ENCODE measurements around the gene CBR3. TPM values are rescaled to one million over a fixed set of nuclear protein-coding genes. Genes with fewer than 3 reads are reported as not detected.
"Not testable (repeated sequence)": the region's sequence is repeated elsewhere in the genome, so short reads cannot be mapped to it uniquely, and the experiment has no call there.

Gene CBR3
- total RNA-seq, result 0.78 TPM

DNA sequence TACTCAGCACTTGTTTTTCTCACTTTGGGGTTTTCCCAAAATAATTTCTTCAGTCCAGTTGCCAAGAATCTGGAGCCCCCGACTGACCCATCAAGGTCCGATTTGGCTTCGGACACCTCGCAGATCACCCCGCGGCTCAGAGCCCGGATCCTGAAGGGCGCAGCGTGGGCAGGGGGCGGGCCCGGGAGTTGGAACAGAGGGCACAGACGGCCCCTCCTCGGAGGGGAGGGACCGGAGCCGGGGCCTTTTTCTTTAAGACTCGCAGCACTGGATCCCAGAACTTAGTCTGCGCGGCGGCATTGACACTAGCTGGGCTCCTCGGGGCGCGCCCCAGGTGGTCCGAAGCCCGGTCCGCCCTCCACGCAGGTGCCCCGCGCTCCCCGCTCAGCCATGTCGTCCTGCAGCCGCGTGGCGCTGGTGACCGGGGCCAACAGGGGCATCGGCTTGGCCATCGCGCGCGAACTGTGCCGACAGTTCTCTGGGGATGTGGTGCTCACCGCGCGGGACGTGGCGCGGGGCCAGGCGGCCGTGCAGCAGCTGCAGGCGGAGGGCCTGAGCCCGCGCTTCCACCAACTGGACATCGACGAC lies at the start of gene CBR3:
Gene CBR3, plus strand, starts transcription at position 277 of the 588 bp plus-strand sequence. Its CDS starts 114 bp downstream, at position 391.
- DNase-seq, result peak; percentile 46

DNA sequence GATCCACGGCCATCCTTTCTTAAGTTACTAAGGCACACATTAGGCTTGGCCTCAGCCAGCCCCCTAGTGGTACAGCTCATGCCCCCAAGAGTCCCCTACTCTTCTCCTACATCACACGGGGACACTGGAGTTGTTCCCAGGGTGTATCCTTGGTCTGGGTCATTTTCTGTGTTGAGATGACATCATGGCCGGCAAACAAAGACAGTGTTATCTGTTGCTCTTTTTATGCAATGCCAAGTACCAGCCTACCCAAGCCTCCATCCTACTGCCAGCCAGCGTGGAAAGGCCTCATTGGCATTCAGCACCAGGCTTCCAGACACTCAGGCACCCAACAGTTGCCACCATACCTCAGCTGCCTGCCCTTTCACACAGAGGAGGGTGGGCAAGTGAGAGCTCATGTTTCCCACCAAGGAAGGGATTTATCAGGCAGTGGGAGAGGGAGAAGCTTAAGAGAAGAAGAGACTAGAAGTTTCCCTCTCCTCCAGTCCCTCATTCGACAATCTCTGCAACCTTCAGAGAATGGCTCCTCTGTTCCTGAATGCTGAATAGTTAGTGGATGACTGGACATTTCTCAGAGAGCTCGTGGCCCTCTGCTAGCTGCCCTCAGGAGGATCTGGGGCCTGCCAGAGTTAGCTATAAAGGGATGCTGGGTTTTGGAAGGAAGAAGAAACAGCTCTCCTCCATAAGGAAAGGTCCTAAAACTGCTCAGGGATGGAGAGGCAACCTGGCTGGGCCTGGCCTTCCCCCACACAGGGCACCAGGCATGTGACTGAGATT lies 47.3 kb upstream of the CBR3 start:
- DNase-seq, result peak; percentile 74

DNA sequence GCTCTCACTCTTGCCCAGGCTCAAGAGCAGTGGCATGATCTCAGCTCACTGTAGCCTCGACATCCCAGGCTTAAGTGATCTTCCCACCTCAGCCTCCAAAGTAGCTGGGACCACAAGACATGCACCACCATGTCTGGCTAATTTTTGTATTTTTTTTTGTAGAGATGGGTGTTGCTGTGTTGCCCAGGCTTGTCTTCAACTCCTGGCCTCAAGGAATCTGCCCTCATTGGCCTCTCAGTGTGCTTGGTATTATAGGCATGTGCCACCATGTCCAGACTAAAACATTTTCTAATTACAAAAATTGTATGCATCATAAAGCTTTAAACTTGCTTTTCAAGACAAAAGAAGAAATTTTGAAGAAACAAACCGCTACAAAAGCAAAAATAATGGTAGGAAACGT lies 44.9 kb upstream of the CBR3 start:
- no peak for DNase-seq

DNA sequence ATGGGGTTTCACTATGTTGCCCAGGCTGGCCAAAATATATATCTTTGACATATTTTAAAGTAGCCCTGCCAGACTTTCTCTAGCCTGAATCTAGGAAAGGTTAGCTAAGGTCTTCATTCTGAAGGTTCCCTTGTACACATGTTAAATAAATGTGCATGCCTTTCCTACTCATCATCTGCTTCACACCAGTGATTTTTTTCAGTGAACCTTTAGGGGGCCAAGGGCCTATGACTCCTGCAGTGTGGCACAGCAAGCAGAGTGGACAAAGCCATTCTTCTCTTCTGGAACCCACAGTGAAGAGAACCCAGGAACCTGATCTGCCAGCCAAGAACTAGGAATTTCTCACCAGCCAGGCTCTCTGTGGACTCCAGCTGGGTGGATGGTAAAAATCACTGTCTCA lies 42.2 kb upstream of the CBR3 start:
- DNase-seq, result no peak

DNA sequence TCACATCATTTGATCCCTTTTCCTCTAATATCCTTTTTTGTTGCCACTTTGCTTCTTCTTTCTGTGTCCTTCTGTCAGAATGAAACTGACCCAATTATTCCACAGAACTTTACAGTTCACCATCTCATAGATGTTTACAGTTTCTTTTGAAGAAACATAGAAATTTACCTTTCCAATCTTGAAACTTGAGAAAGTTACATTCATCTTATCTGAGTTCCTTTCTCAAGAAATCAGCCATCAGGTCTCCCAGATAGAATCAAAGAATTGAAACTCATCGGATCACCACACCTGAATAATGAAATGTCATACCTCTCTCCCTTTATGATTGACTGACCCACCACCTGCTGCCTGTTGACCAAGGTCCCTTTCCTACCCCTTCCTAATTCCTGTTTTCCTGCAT lies 41.4 kb upstream of the CBR3 start:
- DNase-seq, result no peak

DNA sequence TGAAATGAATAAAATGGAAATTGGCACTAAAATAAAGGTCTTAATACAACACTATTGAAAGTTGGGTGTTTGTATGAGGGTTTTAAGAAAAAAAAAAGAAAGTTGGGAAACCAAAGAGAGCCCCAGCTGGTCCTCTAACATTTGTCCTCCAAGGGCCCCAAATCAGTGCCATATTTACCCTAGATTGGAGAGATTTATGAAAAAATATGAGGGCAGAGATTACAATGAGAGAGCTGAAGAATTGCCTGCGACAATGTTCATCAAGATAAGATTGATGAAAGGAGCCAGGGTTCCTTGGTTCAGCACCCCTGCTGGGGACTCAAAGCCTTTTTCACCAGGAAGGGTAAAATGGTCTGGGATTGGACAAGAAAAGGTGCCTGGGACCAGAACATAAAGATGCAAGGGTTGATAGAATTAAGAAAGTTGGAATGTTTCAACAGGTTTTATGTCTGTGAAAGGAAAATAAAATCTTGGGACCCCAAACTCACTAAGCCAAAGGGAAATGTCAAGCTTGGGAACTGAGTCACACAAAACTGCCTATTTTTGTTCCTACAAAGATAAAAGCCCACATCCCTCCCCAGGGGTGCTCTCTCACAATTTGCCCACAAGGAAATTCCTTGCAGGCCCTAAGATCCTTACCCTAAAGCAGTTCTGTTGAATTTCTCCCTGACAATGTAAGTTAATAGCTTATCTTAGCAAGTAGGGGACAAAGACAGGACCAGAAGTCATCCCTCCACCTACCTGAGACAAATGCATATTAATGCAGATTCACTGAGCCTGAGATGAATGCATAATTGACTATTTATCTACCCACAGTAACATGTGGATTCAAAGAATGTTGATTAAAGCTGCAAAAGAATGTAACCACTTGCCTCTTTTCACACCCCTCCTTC lies 38.2 kb upstream of the CBR3 start:
- DNase-seq, result no peak

DNA sequence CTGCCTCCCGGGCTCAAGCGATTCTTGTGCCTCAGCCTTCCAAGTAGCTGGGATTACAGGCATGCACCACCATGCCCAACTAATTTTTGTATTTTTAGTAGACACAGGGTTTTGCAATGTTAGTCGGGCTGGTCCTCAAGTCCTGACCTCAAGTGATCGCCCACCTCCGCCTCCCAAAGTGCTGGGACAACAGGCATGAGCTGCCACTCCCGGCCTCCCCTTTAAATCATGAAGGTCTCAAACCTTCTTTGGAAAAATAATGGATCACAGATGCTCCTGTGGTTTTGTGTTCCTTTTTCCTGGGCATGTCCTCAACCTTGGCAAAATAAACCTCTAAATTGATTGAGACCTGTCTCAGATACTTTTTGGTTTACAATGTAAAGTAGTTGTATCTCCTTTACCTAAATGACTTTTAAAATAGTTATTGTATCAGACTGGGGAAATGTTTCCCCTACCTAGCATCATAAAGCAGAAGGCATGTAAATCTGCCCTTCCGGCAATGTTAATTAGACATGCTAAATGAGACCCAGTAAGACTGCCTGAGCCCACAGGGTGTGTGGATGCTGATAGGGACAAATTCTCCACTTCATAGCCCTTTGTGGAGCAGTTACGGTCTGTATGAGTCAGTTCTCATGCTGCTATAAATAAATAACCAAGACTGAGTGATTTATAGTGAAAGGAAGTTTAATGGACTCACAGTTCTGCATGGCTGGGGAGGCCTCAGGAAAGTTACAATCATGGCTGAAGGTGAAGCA lies 37.3 kb upstream of the CBR3 start:
- no peak for DNase-seq

DNA sequence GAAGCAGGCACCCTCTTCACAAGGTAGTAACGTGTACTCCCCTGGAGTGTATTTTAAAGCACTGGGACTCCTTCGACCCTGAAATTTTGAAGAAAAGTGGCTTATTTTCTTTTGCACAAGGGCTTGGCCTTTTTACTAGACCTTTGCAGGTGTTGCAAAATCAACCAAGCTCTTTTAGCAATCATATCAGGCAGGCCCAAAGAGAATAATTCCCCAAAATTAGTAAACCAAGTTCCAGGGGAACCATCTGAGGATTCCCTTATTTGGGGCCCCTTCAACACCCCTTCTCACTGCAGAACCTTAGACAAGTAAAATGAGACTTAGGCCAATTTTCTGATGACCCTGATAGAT lies 36.7 kb upstream of the CBR3 start:
- no peak for DNase-seq

DNA sequence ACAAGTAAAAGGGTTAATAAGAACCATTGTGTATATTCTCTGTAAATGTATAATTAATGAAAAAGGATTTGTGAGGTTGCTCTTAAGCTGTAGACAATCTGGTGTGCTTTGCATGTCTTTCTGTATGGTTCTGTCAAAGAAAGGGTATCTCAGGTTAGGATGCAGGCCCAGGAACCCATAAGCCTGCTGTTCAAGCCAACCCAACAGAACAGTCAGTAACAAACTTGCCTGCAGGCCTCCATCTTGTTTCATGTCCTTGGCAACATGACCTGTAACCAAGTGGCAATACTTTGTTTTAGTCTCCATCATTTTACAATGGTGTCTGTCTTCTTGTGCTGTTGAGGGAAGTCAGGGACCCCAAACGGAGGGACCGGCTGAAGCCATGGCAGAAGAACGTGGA lies 35.9 kb upstream of the CBR3 start:
- DNase-seq, result no peak

DNA sequence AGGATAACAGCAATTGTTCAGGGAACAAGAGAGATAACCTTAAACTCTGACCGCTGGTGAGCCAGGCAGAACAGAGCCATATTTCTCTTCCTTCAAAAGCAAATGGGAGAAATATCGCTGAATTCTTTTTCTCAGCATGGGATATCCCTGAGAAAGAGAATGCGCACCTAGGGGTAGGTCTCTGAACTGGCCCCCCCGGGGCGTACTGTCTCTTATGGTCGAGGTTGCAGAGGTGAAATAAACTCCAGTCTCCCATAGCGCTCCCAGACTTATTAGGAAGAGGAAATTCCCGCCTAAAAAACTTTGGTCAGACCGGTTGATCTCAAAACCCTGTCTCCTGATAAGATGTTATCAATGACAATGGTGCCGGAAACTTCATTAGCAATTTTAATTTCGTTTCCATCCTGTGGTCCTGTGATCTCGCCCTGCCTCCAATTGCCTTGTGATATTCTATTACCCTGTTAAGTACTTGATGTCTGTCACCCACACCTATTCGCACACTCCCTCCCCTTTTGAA lies 35.1 kb upstream of the CBR3 start:
- DNase-seq, result not testable (repeated sequence)

DNA sequence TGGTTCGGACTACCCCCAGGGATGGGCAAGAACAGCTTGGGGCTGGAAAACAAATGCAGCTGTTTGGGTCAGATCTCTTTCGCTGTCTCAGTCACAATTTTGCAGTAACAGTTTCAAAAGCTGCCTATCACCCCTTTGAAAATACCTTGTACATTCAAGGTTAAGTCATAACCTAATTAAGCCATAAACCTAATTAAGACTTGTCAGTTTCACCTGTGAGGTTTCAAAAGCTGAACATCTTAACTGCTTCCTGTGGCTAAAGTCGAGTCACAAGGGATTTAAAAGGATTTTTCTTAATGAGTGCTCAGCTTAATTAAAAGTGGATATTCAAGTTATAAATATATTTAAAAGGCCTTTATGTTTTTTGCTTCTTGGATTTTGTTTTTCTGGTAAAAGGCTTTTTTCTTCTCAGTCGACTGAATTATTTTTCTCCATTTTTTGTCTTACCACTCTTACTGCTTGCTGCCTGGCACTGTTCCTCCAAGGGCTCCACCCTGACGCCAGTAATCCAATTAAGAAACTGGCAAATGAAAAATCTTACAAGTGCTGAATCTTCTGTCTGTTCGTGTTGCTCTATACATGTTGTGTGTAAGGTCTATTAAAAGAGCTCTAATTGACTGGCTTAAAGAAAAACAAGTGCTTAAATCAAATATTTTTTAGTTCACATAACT lies 33.8 kb upstream of the CBR3 start:
- DNase-seq, result no peak

DNA sequence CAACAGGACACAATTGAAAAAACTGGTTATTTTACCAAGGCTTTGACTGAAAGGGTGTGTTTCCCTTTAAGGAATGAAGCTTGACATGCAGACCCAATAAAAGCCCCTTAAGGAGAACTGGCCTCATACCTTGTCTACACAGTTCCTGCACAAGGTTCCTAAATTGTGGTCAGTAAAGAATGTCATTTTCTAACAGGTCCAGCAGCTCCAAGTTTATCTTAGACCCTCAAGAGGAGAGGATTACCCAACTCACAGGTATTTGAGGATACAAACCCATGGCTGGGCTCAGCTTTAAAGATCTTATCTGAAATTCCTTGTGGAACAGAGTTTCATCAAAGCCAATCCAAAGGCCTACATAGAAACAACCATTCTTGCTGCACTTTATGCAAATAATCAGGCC lies 31.4 kb upstream of the CBR3 start:
- DNase-seq, result no peak

DNA sequence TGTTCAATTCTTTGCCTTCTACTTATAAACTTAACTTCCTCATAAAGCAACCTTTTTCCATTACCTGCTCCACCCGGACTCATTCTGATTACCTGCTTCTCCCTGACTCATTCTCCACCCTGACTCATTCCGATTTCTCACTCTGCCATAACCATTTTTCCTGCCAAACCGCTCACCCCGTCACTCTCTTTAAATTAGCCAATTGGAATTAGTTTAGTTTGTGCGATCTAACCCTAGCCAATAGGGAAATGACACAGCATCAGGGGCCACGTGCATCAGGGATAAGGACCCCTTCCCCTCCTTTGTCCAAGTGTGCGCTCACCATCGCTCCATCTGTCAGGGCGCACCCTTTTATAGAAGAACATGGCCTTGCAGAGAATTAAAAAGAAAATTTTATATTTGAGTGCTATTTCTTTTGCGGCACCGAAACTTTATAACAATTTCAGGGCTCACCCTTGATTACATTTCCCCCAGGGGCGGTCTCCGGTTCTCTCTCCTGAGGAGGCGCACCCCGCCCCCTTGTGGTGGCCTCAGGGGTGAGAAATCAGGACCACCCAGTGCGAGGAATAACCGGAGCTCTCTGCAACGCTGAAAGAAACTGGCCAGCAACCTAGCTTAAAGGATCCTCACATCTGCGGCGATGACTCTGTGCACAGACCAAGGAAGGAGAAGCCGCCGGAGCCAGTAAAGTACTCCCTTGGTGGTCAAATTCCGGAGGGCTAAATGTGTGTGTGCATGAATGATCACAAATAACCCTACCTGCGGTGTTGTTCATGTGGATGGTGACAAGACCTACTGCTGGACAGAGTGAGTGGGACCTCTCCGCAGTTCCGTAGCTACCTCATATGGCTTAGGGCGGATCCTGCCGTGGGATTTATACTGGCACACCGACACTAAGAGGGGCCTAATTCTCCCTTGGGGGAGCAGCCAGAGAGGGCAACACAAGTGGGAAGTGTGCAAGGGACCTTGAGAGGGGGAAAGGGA lies 30.3 kb upstream of the CBR3 start:
- peak; percentile 21 for DNase-seq

DNA sequence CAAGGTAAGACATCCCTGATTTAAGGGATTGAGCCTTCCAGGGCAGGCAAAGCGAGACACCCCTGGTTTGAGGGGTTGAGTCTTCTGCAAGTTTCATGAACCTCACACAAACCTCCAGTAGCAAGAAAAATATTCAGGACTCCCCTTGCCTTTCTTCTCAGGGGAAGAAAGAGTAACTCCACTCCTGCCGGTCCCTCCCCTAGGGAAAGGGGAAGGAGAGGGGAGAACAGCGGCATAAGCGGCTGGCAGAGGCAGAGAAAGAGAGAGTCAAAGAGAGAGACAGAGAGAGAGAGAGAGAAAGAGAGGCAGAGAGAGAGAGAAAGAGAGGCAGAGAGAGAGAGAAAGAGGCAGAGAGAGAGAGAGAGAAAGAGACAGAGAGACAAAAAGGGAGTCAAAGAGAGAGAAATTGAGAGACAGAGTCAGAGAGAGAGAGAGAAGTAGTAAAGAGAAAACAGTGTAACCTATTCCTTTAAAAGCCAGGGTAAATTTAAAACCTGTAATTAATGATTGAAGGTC lies 29.5 kb upstream of the CBR3 start:
- DNase-seq, result no peak

DNA sequence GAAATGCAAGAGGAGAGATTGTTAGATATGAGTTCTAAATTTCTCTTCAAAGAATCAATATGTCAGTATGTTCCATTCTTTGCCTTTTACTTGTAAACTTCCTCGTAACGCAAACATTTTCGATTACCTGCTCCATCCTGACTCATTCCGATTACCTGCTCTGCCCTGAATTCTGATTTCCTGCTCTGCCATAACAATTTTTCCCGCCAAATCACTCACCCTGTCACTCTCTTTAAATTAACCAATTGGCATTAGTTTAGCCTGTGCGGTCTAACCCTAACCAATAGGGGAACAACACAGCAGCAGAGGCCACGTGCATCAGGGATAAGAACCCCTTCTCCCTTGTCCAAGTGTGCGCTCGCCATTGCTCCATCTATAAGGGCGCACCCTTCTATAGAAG lies 25.0 kb upstream of the CBR3 start:
- DNase-seq, result no peak

DNA sequence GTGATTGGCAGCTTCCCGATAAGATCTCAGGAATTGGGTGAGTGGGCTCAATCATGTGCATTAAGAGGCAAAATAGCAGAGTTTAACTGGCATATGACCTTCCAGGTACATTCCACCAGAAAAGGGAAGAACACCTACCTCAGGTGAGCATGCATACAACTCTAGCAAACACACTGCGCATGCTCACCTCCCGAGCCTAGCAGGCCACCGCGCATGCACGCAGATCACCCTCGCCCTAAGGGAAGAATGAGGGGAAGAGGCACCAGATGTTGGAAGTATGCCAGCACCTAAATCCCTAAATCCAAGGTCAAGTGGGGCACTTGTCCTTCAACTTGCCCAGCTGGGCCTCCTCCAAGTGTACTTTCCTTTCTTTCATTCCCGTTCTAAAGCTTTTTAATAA lies 23.6 kb upstream of the CBR3 start:
- DNase-seq, result no peak

DNA sequence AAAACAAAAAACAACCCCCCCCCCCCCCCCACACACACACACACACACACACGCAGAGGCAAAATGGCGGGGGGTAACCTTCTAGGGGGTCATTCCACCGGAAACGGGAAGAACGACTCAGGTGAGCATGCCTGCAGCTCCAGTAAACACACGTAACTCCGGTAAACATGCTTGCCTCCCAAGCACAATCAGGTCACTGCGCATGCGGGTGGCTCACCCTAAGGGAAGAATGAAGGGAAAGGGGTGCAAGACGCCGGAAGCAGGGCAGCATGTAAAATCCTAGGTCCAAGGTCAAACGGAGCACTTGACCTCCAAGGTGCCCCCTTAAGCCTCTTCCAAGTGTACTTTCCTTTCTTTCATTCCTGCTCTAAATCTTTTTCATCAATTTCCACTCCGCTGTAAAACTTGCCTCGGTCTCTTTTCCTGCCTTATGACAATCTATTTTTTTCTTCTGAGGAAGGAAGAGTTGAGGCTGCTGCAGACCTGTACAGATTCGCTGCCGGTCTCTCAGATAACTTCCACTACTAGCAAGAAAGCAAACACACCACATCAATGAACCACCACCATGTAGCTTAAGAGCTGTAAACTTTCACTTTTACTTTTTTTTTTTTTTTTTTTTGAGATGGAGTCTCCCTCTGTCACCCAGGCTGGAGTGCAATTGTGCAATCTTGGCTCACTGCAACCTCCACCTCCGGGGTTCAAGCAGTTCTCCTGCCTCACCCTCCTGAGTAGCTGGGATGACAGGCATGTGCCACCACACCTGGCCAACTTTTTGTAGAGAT lies 21.0 kb upstream of the CBR3 start:
- DNase-seq, result no peak

DNA sequence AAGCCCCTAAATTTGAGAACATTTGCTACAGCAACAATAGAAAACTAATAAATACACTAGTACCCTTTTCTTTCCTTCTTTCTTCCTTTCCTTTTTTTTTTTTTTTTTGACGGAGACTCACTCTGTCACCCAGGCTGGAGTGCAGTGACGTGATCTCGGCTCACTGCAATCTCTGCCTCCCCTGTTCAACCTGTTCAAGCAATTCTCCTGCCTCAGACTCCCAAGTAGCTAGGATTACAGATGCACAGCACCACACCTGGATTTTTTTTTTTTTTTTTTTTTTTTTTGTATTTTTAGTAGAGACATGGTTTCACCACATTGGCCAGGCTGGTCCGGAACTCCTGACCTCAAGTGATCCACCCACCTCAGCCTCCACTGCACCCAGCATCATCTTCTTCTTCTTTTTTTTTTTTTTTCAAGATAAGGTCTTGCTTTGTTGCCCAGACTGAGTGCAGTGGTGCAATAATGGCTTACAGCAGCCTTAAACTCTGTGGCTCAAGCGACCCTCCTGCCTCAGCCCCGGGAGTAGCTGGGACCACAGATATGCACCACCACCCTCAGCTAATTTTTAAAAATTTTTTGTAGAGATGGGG lies 19.6 kb upstream of the CBR3 start:
- DNase-seq, result no peak

DNA sequence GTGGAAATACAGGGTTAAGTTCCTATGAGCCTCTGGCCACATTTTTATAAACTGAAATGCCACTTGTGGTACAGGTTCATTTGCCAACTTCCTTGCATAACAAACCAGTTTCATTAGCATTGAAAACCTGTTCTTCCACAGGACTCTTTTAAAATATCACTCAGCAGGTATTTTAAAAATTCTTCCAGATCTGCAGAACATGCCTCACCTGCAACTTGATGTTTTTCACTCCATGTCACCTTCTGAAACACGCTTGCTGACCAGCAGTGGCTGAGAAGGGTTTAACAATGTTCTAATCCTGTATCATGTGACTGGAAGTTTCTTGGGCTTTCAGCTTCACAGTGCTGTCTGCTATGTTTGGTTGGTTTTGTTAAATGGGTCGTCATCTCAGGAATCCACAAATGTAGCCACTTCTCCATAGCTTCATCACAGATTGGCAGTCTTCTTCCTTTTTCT lies 17.6 kb upstream of the CBR3 start:
- no peak for DNase-seq
